Endothelial cell of umbilical vein (primary cell): ENCODE measurements around the gene ZFP36. TPM values are rescaled to one million over a fixed set of nuclear protein-coding genes. Genes with fewer than 3 reads are reported as not detected.

Experiments
- BruUV-seq: library from RNA; stranded (reverse); fragments of 400-500 nt; replicated peaks from 2 replicates; lab custom pipeline; 2021; lab: Mats Ljungman, UMichigan
- CTCF ChIA-PET: fragments of 300-600, 350-600 bp; sonication (Branson Sonifier 250); formaldehyde crosslinking; loops from one replicate; lab custom pipeline; 2021; ENCODE audit warnings: antibody characterized with exemption, inconsistent platforms; lab: Charles Lee
- POLR2A ChIA-PET: fragments of 300-600, 350-600 bp; sonication (Branson Sonifier 250); formaldehyde crosslinking; loops from one replicate; lab custom pipeline; 2021; ENCODE audit warnings: antibody characterized with exemption, inconsistent platforms; lab: Charles Lee
- DNase-seq: peaks from one replicate; pipeline ENCODE4 v3.0.0-alpha.2; 2011; ENCODE audit warnings: low read depth, low spot score
- FAIRE-seq: peaks from 2 replicates; lab custom pipeline; 2011; peaks lifted over from hg19 to GRCh38; lab: Jason Lieb, UNC
- H2AFZ ChIP-seq: 2 replicates; pipeline ENCODE4 v1.6.0; 2012; ENCODE audit warnings: low read depth, low read length, control low read depth, inconsistent platforms
- H3K27ac ChIP-seq: 2 replicates; pipeline ENCODE4 v1.5.1; 2011; ENCODE audit warnings: low read depth, mild to moderate bottlenecking, control low read depth, low read length, moderate library complexity; ENCODE audit not compliant: insufficient read depth
- H3K27me3 ChIP-seq, 2 experiments: 2 replicates each; pipeline versions ENCODE4 v1.6.0 to v1.6.1; 2011; ENCODE audit warnings: low read length in 2 of 2, mixed read lengths in 1 of 2; ENCODE audit not compliant: control insufficient read depth in 2 of 2, insufficient read depth in 2 of 2
- H3K36me3 ChIP-seq, 2 experiments: 2 replicates in 1 of 2; 3 replicates in 1 of 2; pipeline ENCODE4 v1.5.1; 2011; ENCODE audit warnings: low read length in 2 of 2, mild to moderate bottlenecking in 1 of 2, moderate library complexity in 1 of 2; ENCODE audit not compliant: control insufficient read depth in 2 of 2, insufficient read depth in 2 of 2; ENCODE audit errors: extremely low read depth in 1 of 2
- H3K4me1 ChIP-seq: 3 replicates; pipeline ENCODE4 v1.5.1; 2011; ENCODE audit warnings: mild to moderate bottlenecking, low read length; ENCODE audit not compliant: control insufficient read depth, insufficient read depth; ENCODE audit errors: extremely low read depth
- H3K4me2 ChIP-seq: 2 replicates; pipeline ENCODE4 v1.6.1; 2011; ENCODE audit warnings: low read length, control low read depth, mixed read lengths; ENCODE audit not compliant: insufficient read depth
- H3K4me3 ChIP-seq, 3 experiments: fragments of 200-600 bp in 1 of 3; sonication (generic), shearing (Covaris generic) in 1 of 3; replicated peaks in 1 of 3; 2 replicates each; pipeline ENCODE4 v1.5.1; 2011 to 2016; ENCODE audit warnings: control low read depth in 3 of 3, low read length in 3 of 3, mild to moderate bottlenecking in 2 of 3, inconsistent platforms in 1 of 3, low read depth in 1 of 3, moderate library complexity in 1 of 3; ENCODE audit not compliant: insufficient read depth in 1 of 3
- H3K79me2 ChIP-seq: 2 replicates; pipeline ENCODE4 v1.6.0; 2012; ENCODE audit warnings: low read length, inconsistent platforms; ENCODE audit not compliant: control insufficient read depth, insufficient read depth
- H3K9ac ChIP-seq: replicated peaks from 2 replicates; pipeline ENCODE3; 2011; ENCODE audit warnings: low read length, control low read depth; ENCODE audit not compliant: insufficient read depth; ENCODE audit errors: extremely low read depth
- H3K9me1 ChIP-seq: replicated peaks from 3 replicates; pipeline ENCODE4 v1.6.0; 2011; ENCODE audit warnings: mild to moderate bottlenecking, low read length; ENCODE audit not compliant: control insufficient read depth, insufficient read depth; ENCODE audit errors: extremely low read depth
- H3K9me3 ChIP-seq: replicated peaks from 2 replicates; pipeline ENCODE4 v1.5.1; 2012; ENCODE audit warnings: low read length, inconsistent platforms; ENCODE audit not compliant: control insufficient read depth, insufficient read depth
- H4K20me1 ChIP-seq: replicated peaks from 2 replicates; pipeline ENCODE3; 2011; ENCODE audit warnings: mild to moderate bottlenecking, low read length; ENCODE audit not compliant: control insufficient read depth, insufficient read depth; ENCODE audit errors: extremely low read depth
- CTCF ChIP-seq, 2 donors: IDR thresholded peaks; 1 replicate in 1 of 2; 2 replicates in 1 of 2; pipeline ENCODE4 v1.5.1; 2011; ENCODE audit warnings: low read length in 2 of 2, mild to moderate bottlenecking in 2 of 2, moderate library complexity in 2 of 2, control low read depth in 1 of 2, inconsistent platforms in 1 of 2, low read depth in 1 of 2; ENCODE audit not compliant: insufficient read depth in 1 of 2; ENCODE audit errors: extremely low read depth in 1 of 2
- EZH2 ChIP-seq: IDR thresholded peaks from 2 replicates; pipeline ENCODE4 v1.6.1; 2012; ENCODE audit warnings: borderline replicate concordance, low read depth, mild to moderate bottlenecking, moderate library complexity, low read length, inconsistent platforms; ENCODE audit not compliant: severe bottlenecking
- FOS ChIP-seq: IDR thresholded peaks from 2 replicates; pipeline ENCODE4 v1.6.1; 2011; ENCODE audit warnings: mild to moderate bottlenecking, low read length, moderate library complexity, borderline replicate concordance; ENCODE audit not compliant: insufficient read depth
- GATA2 ChIP-seq: IDR thresholded peaks from 2 replicates; pipeline ENCODE4 v1.7.0; 2011; ENCODE audit warnings: low read depth, mild to moderate bottlenecking, moderate library complexity, mixed read lengths, low read length; ENCODE audit not compliant: insufficient read length, insufficient read depth
- JUN ChIP-seq: IDR thresholded peaks from 2 replicates; pipeline ENCODE4 v1.6.1; 2011; ENCODE audit warnings: borderline replicate concordance, low read depth; ENCODE audit not compliant: insufficient read length, insufficient read depth
- MAX ChIP-seq: IDR thresholded peaks from 2 replicates; pipeline ENCODE4 v1.6.1; 2011; ENCODE audit not compliant: insufficient read depth, insufficient read length
- MYC ChIP-seq: IDR thresholded peaks from one replicate; pipeline ENCODE4 v1.6.1; 2011; ENCODE audit warnings: mild to moderate bottlenecking, low read depth, low read length
- POLR2A ChIP-seq: IDR thresholded peaks from 2 replicates; pipeline ENCODE4 v1.6.1; 2012; ENCODE audit warnings: low read depth, mild to moderate bottlenecking, control low read depth, low read length
- POLR2AphosphoS5 ChIP-seq: IDR thresholded peaks from 2 replicates; pipeline ENCODE4 v1.6.1; 2012; ENCODE audit warnings: low read depth, mild to moderate bottlenecking, control low read depth, low read length, moderate library complexity; ENCODE audit not compliant: insufficient read depth
- dilution Hi-C: fragments of 300-500 bp; cut with MboI; formaldehyde crosslinking; loops from one replicate; pipeline ENCODE4 v1.15.0; 2019; ENCODE audit warnings: low sequenced_read_pairs; ENCODE audit not compliant: extremely low pct_ligation_motif_present
- intact Hi-C: fragments of 100-400 bp; cut with micrococcal nuclease; formaldehyde crosslinking; loops from one replicate; pipeline ENCODE4 v1.10.0; 2022
- polyA plus RNA-seq, 4 experiments: library from polyadenylated mRNA; depleted of rRNA in 3 of 4; stranded (reverse) in 3 of 4; unstranded in 1 of 4; fragments of >200 nt; gene quantifications; 2 replicates each; pipeline versions ENCODE4 v1.2.1 to v1.2.3, GENCODE V29; 2011 to 2012; ENCODE audit warnings: missing spikeins in 1 of 4
- total RNA-seq: library from RNA; stranded (reverse); gene quantifications from 2 replicates; pipeline ENCODE4 v1.2.3, GENCODE V29; 2021

Gene ZFP36
- total and polyA plus RNA-seq, 2 donors (not counting 3 experiments of a cell fraction or from before 2014, with no cell fraction given): 12.2 to 21.7 TPM

- Histone ChIP-seq H3K4me2 (peak overlapping the region; percentile 83), H3K27ac (peak overlapping the region; percentile 83), H3K9me3 (no peaks in the 10 kb centered on the region), H3K4me1 (peaks cover 52% of the 10 kb centered on the region), H3K36me3 (no peaks in the 10 kb centered on the region), H3K9ac (peak overlapping the region; percentile 92), H3K9me1 (no peaks in the 10 kb centered on the region), H4K20me1 (no peaks in the 10 kb centered on the region), H3K79me2 (peaks cover 22% of the 10 kb centered on the region), H3K27me3 (no peaks in the 10 kb centered on the region), H3K4me3 (peak overlapping the region; percentile 71 to 96 (median 88)), H2AFZ (no peak overlapping the region)
- dilution Hi-C loops (no loop called here), intact Hi-C loops (no loop called here)
- CTCF ChIA-PET: interaction anchor here (2.3 to 5.0 kb wide), 2 partner anchors 11 to 17 kb away, joined by 6 to 42 read pairs; partner anchors contain the start of genes MED29 and PAF1
- POLR2A ChIA-PET: interaction anchor here (0.7 to 2.4 kb wide), 3 partner anchors 10 to 28 kb away, joined by 3 to 10 read pairs (median 3); partner anchors contain the start of genes MED29, PAF1 and RPS16
- FAIRE-seq (peak; percentile 8), DNase-seq (no peak)
- BruUV-seq: no TSS peak
- TF ChIP-seq JUN (no peak), EZH2 (no peak), POLR2A (no peak), MYC (no peak), FOS (no peak), CTCF (IDR thresholded peaks at IDR 0.05; ENCODE audit: extremely low read depth in 1 of 2, insufficient read depth in 1 of 2, low read depth in 1 of 2, low read length in 2 of 2) (no peak), POLR2AphosphoS5 (no peak), GATA2 (no peak), MAX (no peak)
Observed at GRCh38 chr19:39407660-39408391, 1.2 kb downstream of the ZFP36 start.
